ENCODE data around the gene CASZ1.

Gene CASZ1

GRCh38 chr1:10776190-10776905, 20.1 kb downstream of the CASZ1 start:
- DNase-seq (ENCODE audit: low read depth in 1 of 2, low spot score in 1 of 2): no peak

DNA sequence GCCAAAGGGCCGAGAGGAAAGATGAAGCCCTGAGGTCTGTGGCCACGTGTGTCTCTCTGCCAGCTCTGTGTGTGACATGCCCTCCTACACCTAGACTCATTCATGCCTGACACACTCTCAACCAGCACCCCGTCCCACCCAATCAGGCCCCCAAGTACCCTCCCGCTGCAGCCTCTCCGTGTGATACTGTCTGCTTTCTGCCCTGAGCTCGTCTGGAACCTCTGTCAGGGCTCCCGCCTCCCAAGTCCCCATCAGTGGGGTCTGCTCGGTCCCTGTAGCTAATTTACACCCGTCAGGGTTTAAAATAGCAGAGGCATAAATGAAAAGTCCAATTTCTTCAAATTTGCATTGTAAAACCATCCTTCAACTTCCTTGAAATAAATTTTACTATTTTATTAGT, 20.7 kb downstream of the CASZ1 start:
- no peak for DNase-seq (ENCODE audit: low read depth in 1 of 2, low spot score in 1 of 2)

GRCh38 chr1:10774615-10775310, 21.7 kb downstream of the CASZ1 start:
- DNase-seq (ENCODE audit: low read depth in 1 of 2, low spot score in 1 of 2): no peak

- no peak for DNase-seq (ENCODE audit: low read depth in 1 of 2, low spot score in 1 of 2)
These were observed 22.4 kb downstream of the CASZ1 start for GRCh38 chr1:10773851-10774614.

DNA sequence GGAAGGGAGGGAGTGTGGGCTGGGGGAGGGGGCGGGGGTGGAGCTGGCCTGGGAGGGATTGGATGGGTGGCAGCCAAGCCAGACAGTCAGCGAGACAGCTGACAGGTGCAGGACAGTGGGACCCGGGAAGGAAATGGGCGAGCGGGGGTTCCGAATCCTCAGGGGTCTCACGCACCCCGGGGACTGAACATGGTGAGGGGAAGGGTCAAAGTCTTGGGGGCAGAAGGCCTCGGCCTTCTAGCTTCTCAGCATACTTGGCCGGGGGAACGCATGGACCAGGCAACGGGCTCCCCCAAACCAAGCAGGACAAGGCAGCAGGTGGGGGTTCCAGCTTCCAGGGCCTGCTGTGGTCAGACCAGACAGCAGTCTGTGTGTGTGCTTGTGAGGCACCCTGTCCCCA, 23.1 kb downstream of the CASZ1 start:
- no peak for DNase-seq (ENCODE audit: low read depth in 1 of 2, low spot score in 1 of 2)

DNA sequence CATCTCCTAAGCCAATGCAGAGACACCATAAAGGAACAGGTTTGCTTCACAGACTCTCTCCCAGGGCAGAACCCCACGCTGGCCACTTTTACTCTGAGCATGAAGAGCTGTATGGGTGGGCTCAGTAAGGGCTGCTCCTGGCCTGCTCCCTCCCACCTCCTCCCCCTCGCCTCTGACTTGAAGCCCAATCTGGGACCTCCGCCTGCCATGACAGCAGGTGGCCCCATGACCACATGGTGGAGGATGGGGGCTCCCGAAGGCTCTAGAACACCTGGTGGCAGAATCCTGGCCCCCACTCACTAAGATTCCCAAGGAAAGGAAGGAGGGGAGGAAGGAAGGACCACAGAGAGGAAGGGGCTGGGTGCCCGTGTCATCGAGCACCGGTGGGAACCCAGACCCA, 23.7 kb downstream of the CASZ1 start:
- no peak for DNase-seq (ENCODE audit: low read depth in 1 of 2, low spot score in 1 of 2)

GRCh38 chr1:10771789-10772188, 24.7 kb downstream of the CASZ1 start:
- no peak for DNase-seq (ENCODE audit: low read depth in 1 of 2, low spot score in 1 of 2)

DNA sequence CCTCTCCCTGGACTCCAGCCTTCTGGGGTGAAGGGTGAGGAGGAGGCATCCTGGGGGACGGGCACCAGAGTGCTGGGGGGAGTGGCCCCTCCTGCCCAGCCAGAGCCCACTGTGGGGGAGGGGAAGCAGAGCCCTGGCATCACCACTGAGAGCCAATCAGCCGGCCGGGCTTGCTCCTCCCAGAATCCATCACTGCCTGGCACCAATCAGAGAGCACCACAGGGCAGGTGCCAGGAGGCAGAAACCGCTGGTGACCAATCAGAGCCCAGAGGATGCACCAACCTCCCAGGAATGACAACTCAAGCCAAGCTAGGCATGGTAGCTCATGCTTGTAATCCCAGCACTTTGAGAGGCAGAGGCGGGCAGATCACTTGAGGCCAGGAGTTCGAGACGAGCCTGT, 27.9 kb downstream of the CASZ1 start:
- no peak for DNase-seq (ENCODE audit: low read depth in 1 of 2, low spot score in 1 of 2)

DNA sequence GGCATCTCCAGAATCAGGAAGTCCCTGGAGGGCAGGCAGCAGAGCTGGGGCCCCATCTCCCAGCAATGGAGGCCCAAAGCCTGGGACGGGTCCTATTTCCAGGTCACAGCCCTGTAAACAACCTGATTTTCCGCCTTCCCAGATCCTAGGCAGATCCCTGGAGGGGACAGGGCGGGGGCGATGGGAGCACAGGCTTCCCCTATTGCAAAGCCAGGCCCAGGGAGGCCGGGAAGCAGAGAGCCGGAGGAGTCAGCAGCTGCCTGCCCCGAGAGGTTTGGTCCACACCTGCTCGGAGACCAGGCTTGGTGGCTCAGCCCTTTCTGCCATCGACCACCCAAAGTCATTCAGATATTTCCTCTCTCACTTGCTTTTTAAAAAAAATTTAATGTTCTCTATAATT, 29.2 kb downstream of the CASZ1 start:
- DNase-seq (ENCODE audit: low read depth in 1 of 2, low spot score in 1 of 2): no peak

DNA sequence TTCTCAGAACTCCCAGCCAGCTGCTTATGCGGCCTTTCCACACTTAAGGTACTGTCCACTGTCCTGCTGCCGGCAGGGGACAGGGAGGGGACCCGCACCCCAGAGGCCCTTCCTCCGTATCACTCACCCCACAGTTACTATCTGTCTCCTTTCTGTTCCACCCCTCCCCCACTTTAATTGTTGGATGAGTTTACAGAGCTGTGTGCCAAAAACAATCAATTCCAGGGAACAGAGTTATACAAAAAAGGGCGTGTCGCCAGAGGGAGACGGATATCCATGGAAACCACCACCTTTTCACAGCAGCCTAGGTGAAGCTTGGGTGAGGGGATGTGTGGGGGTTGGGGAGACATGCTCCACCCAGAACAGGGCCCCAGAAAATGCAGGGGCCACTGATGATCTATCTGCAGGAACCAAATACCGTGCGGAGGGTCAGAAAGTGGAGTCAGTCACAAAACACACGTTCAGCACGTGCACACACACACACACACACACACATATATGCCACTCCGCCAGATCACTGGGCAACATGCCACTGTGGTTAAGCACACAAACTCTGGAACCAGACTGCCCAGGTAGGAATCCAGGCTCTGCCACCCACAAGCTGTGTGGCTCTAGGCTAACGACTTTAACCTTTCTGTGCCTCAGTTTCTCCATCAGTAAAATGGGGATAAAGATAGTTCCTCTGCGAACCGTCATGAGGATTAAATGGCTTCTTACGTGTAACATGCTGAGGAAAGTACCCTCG, 30.5 kb downstream of the CASZ1 start:
- DNase-seq (ENCODE audit: low read depth in 1 of 2, low spot score in 1 of 2): no peak

GRCh38 chr1:10765304-10765703, 31.1 kb downstream of the CASZ1 start:
- no peak for DNase-seq (ENCODE audit: low read depth in 1 of 2, low spot score in 1 of 2)

- DNase-seq (ENCODE audit: low read depth in 1 of 2, low spot score in 1 of 2): no peak
These were observed 32.1 kb downstream of the CASZ1 start for GRCh38 chr1:10764296-10764798.

DNA sequence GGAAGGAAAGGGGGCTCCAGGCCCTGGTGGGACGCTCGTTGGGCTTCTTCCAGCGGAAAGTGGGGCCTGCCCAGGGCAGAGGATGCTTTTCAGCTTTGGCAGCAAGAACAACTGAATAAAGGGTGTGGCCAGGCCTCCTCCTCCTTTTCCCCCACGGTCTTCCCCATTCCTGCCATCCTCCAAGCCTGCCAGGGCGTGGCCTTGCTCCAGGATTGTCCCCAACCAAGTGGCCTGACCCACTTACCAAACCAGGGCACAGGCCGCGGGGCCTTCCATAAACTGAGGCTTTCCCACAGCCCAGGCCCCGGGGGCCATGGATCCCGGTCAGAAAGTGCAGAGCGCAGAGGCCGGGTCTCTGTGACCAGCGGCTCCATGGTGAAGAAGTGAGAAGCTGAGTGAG, 33.6 kb downstream of the CASZ1 start:
- no peak for DNase-seq (ENCODE audit: low read depth in 1 of 2, low spot score in 1 of 2)

DNA sequence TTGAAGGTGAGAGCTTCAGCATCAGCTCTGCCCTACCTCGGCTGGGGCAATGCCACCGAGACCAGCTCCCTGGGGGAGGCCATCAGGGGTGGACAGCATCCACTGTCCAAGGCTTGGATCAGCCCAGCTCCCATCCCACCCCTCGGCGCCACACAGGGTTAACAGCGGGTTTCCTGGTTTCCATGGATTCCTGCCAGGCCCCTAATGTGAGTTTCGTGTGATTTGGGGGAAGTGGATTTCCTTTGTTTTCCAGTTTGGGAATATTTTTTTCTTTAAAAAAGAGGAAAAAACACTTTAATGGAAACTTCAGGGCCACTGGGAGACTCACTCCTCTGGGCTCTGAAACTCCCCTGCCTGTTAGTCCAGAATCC, 34.3 kb downstream of the CASZ1 start:
- DNase-seq (ENCODE audit: low read depth in 1 of 2, low spot score in 1 of 2): no peak

DNA sequence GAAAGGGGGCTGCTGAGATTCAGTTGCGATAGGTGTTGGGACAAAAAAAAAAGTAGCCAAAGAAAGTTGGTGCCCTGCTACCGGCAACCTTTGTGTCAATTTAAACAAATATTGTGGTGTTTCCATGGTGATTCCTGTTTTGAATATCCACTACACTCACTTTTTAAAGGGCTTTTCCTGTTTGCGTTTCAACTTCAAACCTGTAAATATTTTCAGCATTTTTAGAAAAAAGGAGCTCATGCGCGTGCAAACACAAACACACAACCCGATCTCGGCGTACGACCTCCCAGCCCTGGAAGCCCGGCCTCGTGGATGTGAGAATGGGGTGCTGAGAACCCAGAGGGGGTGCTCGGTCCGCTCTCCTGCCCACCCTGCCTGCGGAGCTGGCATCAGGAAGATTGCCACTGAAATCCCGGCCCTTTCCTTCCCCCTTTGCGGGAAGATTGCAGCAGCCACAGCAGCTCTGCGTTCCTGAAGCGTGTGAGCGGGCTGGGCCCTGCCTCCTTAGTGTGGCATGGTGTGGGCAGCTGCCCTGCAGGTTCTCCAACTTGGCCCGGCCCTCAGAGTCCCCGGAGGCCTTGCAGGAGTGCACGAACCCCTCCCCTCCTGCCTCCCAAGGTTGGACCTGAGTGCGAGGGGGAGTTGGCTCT, 34.8 kb downstream of the CASZ1 start:
- no peak for DNase-seq (ENCODE audit: low read depth in 1 of 2, low spot score in 1 of 2)

DNA sequence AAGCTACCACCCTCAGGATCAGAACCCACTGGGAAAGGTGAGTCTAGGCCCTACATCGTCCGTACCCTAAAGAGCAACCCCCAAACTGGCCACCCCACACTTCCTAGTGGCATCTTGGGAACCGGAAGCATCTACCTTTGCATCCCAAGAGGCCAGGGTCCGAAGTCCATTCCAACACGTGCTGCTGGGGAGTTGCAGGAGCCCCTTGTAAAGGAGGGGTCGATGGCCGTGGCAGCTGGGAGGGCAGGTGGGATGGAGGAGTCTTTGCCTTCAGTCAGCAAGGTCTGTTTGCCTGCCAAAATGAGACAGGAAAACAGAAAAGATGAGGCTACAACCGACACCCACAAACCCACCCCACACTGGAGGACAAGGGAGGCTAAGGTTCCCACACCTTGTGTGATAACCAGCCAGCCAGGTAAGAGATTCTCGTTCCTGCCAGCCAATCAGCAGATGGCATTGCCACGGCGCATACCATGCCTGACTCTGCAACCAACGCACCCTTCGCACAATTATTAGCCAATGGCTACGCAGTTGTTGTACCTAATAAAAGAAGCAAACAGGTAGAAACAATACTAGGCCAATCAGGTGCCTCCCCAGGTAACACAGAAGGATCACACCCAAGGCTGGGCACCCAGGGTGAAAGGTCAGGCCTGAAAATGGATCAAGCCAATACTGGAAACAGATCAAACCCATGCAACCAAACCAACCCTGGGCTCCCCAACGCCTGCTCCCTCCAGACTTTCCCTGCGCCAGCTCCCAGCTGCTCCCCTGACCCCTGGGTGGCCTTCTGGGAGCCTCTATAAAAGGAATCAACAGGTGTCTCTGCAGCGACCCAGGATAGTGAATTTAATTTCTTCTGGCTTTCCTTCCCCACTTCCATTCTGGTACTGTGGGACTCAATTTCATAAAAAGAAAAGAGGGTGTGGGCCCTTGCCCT, 35.6 kb downstream of the CASZ1 start:
- no peak for DNase-seq (ENCODE audit: low read depth in 1 of 2, low spot score in 1 of 2)

DNA sequence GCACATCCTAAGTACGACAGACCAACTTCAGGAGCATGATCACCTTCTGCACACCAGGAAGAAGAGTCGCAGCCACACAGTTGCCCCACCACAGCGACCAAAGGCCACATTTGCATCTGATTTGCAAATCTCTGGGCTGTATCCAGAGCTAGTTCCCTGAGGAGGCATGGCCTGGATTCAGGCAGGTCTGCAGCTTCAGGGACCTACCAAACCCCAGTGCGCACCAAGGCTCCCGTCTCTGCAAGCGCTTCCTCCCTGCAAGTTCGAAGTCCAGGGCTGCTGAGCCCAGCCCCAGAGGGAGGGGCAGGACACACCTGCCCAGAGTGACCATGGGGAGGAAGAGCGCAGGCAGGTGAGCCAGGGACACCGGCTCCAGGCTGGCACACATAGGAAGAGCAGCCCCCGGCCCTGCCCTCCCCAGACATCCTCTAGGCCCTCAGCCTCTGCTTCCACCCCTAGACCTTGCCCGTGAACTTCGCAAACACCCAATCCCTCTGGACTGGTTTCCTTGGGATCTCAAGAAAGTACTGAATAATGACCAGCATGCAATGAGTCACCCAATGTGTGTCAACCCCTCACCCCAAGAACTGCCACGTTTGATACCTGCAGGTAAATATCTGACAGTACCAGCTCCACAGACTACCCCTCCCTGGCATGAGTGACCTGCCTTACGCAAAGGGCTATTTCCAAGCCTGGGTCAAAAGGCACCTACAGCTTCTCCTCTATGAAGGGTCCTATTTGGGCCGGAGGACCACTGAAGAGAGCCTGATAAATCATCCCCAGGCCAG, 36.8 kb downstream of the CASZ1 start:
- no peak for DNase-seq (ENCODE audit: low read depth in 1 of 2, low spot score in 1 of 2)

DNA sequence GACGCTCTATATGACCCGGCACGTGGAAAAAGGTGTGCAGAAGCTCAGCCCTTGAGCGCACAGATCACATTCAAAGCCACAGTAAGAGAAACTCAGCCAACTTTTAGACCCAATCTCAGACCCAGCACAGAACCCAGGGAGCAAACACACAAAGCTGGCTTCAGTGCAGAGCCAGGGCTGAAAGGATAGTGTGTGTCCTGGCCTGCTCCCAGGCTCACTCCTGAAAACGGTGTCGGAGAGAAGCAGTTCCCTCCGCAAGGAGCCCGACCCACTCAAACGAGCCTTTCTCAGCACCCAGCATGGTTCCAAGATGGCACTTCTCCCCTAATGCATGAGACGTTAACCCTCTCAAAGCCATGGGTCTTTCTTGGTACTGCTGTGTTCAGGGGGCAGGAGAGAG, 39.6 kb downstream of the CASZ1 start:
- no peak for DNase-seq (ENCODE audit: low read depth in 1 of 2, low spot score in 1 of 2)

GRCh38 chr1:10755970-10756521, 40.4 kb downstream of the CASZ1 start:
- peak; percentile 20 to 27 for DNase-seq (ENCODE audit: low read depth in 1 of 2, low spot score in 1 of 2)
